Measurements from ENCODE around the gene CYP3A4. TPM values are rescaled to one million over a fixed set of nuclear protein-coding genes. Genes with fewer than 3 reads are reported as not detected.
"Not testable (repeated sequence)": the region's sequence is repeated elsewhere in the genome, so short reads cannot be mapped to it uniquely, and the experiment has no call there.

CYP3A4 gene
- total and polyA plus RNA-seq, 2 of the 8 experiments (the other 6 are each of a cell fraction or from before 2014, with no cell fraction given) = not detected

- no peak for TF ChIP-seq HDAC2 (IDR thresholded peaks at IDR 0.05; ENCODE audit: borderline replicate concordance in 1 of 2, low read depth in 2 of 2, low read length in 2 of 2)
- TF ChIP-seq SIN3A (conservative IDR thresholded peaks at IDR 0.05 in 1 of 2, IDR thresholded peaks at IDR 0.05 in 1 of 2; ENCODE audit: low read depth in 1 of 2, low read length in 2 of 2) = no peak
- no peak for TF ChIP-seq MAX (IDR thresholded peaks at IDR 0.05)
Observed at GRCh38 chr7:99752356-99752755, 31.6 kb downstream of the CYP3A4 start (continued).

- H3K4me2 ChIP-seq (ENCODE audit: insufficient read depth in 1 of 2, low read depth in 2 of 2, low read length in 2 of 2) = not testable (repeated sequence)
Observed at GRCh38 chr7:99751322-99752052, 32.5 kb downstream of the CYP3A4 start.

More at GRCh38 chr7:99751322-99752052, 32.5 kb downstream of the CYP3A4 start:
- H2BK120ac ChIP-seq (replicated peaks; ENCODE audit: low read depth, low read length); H4K20me1 ChIP-seq (replicated peaks in 1 of 2; ENCODE audit: control insufficient read depth in 1 of 2, insufficient read depth in 2 of 2, low read length in 2 of 2); H3K18ac ChIP-seq (ENCODE audit: extremely low read depth, low read length); H3K79me1 ChIP-seq (ENCODE audit: low read depth, low read length); H2BK15ac ChIP-seq (ENCODE audit: low read length); H3K56ac ChIP-seq (replicated peaks; ENCODE audit: insufficient read length, low read depth, low read length); H2BK12ac ChIP-seq (ENCODE audit: low read depth, low read length); H3K4ac ChIP-seq (replicated peaks; ENCODE audit: insufficient read length, low read depth, low read length); H2BK5ac ChIP-seq (ENCODE audit: low read depth, low read length); H3K36me3 ChIP-seq (ENCODE audit: control insufficient read depth in 2 of 4, insufficient read depth in 4 of 4, low read length in 3 of 4); H3K23ac ChIP-seq (ENCODE audit: insufficient read length); H3K27ac ChIP-seq (ENCODE audit: low read depth, low read length); CTCF ChIA-PET (ENCODE audit: partially characterized antibody); H3K9ac ChIP-seq (replicated peaks in 1 of 4; ENCODE audit: extremely low read depth in 1 of 4, low read depth in 3 of 4, low read length in 3 of 4); H2BK20ac ChIP-seq (ENCODE audit: low read length); DNase-seq (ENCODE audit: low read depth in 1 of 2, low spot score in 2 of 2); POLR2A ChIA-PET (ENCODE audit: partially characterized antibody); H3K4me3 ChIP-seq (ENCODE audit: extremely low read depth in 1 of 4, insufficient read depth in 2 of 4, low read depth in 3 of 4, low read length in 4 of 4); H3K27me3 ChIP-seq (replicated peaks in 1 of 4; ENCODE audit: control insufficient read depth in 3 of 4, extremely low read depth in 1 of 4, insufficient read depth in 3 of 4, low read length in 3 of 4); H3K4me1 ChIP-seq (replicated peaks in 1 of 4; ENCODE audit: control insufficient read depth in 3 of 4, insufficient read depth in 4 of 4, low read length in 3 of 4); H2AFZ ChIP-seq (ENCODE audit: low read length); H4K5ac ChIP-seq (ENCODE audit: insufficient read length, low read depth, low read length); H4K91ac ChIP-seq (replicated peaks; ENCODE audit: insufficient read length, low read length); H4K8ac ChIP-seq (ENCODE audit: extremely low read depth, insufficient read depth, low read length); H3K79me2 ChIP-seq (ENCODE audit: control insufficient read depth in 1 of 2, insufficient read depth in 2 of 2, low read length in 2 of 2); H3K23me2 ChIP-seq (ENCODE audit: low read depth, low read length); H3K14ac ChIP-seq (ENCODE audit: insufficient read length); H2AK5ac ChIP-seq (ENCODE audit: low read depth, low read length); H3K9me3 ChIP-seq (ENCODE audit: insufficient read depth in 2 of 2, low read depth in 1 of 2, low read length in 1 of 2): not testable (repeated sequence)
- FAIRE-seq = peak; percentile 52
- WGBS, 2 experiments (ENCODE audit: extremely low coverage in 1 of 2, insufficient coverage in 1 of 2, insufficient read length in 1 of 2, insufficient replicate concordance in 2 of 2, low coverage in 1 of 2, low lambda C conversion rate in 2 of 2, missing lambda C conversion rate in 1 of 2) = 65% methylated on average over 5 of the region's 5 CpGs; no CpG with 5 or more reads in 1 of the 2 experiments
